ENCODE results near the gene KCNK5.

GRCh38 chr6:39154705-39155104, 74.6 kb downstream of the KCNK5 start:
- no peak for TF ChIP-seq SIN3A (IDR thresholded peaks at IDR 0.05; ENCODE audit: borderline replicate concordance, insufficient read depth, low read length)
- no peak for TF ChIP-seq POLR2AphosphoS5 (IDR thresholded peaks at IDR 0.05; ENCODE audit: low read depth, low read length)
- TF ChIP-seq REST (IDR thresholded peaks at IDR 0.05; ENCODE audit: insufficient read depth in 1 of 2, low read depth in 2 of 2, low read length in 2 of 2), result no peak
- no peak for TF ChIP-seq FOXP2 (optimal IDR thresholded peaks at IDR 0.05; ENCODE audit: borderline replicate concordance, extremely low read depth, extremely low read length, insufficient read depth)

Measured in PFSK-1 (cell line).